GM21619 (cell line): ENCODE data around the gene TTBK2.
"Not testable (repeated sequence)": the region's sequence is repeated elsewhere in the genome, so short reads cannot be mapped to it uniquely, and the experiment has no call there.

Source experiments
- ATAC-seq: cut with Tn5 transposase; IDR thresholded peaks from one replicate; pipeline ENCODE4 v1.9.1; 2021; ENCODE audit not compliant: unreplicated experiment

The TTBK2 gene

GRCh38 chr15:42911058-42911592 is 9.5 kb downstream of the TTBK2 start:
- no peak for ATAC-seq

GRCh38 chr15:42908538-42908937 is 12.0 kb downstream of the TTBK2 start:
- no peak for ATAC-seq

DNA sequence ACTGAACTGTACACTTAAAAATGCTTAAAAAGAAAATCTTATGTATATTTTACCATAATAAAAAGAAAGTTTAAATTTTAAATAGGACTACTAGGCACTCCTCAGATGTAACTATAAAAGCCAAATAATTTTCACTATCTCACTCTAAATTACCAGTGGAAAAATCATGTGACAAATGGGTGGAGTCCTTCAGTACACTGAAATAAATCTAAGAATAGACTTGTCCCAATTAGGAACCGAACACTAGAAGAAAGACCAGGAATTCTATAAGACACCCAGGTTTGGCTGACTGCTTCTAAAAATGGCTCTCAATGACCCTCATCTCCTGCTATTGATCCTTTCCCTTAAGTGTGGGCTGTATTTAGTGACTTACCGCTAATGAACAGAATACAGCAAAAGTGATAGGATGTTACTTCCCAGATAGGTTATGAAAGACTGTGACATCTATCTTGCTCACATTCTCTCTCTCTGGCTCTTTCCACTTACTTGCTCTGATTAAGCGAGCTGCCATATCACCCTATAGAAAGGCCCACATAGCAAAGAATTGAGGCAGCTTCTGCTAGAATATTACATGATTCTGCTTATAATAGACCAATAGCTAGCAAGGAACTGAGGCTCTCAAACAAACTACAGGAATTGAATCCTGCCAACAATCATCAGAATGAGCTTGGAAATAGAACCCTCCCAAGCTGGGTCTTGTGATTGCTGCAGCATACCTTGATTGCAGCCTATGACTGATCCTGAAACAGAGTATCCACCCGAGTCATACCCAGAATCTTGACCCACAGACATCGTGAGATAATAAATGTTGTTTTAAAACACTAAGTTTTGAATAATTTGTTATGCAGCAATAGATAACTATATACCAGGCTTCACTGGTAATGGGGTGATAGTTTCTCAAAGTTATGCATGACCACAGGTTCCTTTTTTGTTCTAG is 16.9 kb downstream of the TTBK2 start:
- no peak for ATAC-seq

DNA sequence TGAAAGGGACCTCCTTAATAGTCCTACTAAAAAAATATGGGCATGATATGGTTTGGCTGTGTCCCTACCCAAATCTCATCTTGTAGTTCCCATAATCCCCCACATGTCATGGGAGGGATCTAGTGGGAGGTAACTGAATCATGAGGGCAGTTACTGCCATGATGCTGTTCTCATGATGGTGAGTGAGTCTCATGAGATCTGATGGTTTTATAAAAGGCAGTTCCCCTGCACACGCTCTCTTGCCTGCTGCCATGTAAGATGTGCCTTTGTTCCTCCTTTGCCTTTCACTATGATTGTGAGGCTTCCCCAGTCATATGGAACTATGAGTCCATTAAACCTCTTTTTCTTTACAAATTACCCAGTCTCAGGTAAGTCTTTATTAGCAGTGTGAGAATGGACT is 26.7 kb downstream of the TTBK2 start:
- ATAC-seq, result not testable (repeated sequence)

DNA sequence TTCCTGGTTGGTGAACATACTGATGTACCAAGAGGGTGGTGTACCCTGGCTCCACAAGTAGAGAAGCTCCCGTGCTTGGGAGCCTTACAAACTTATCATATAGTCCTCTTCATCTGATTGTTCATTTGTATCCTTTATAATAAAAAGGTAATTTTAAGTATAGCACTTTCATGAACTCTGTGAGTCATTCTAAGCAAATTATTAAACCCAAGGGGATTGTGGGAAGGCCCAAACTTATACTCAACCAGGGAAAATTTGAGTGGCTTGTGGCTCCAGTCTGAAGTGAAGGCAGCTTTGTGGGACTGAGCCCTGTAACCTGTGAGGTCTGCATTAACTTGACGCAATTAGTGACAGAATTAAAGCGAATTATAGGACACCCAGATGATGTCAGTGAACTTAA is 29.0 kb downstream of the TTBK2 start:
- no peak for ATAC-seq

DNA sequence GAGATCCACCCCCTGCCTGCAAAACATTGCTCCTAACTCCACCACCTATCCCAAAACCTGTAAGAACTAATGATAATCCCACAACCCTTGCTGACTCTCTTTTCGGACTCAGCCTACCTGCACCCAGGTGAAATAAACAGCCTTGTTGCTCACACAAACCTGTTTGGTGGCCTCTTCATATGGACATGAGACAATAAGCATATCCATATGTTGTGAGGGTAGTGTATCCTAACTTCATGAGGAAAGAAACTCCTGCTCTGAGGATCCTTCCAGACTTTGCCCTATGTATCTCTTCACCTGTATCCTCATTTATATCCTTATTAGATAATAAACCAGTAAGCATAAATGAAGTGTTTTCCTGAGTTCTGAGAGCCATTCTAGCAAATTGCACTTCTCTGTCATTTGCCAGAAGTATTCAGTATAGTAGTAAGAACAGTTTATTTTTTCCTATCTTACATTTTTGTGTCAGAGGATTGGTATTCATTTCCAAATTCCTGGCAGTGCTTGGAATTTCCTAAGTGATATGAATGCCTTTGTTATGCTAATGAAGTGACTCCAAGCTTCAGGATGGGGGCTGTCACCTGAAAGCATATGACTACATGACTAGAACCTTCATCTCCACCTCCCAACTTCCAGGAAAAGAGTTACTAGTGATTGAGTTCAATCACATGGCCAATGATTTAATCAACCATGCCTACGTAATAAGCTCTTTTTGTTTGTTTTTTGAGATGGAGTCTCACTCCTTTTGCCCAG is 30.2 kb downstream of the TTBK2 start:
- ATAC-seq, result no peak

DNA sequence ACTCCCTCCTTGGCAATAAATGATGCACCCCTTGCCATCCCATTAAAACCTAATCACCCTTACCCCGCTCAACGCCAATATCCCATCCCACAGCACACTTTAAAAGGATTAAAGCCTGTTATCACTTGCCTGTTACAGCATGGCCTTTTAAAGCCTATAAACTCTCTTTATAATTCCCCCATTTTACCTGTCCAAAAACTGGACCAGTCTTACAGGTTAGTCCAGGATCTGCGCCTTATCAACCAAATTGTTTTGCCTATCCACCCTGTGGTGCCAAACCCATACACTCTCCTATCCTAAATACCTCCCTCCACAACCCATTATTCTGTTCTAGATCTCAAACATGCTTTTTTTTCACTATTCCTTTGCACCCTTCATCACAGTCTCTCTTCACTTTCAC is 33.2 kb downstream of the TTBK2 start:
- not testable (repeated sequence) for ATAC-seq

DNA sequence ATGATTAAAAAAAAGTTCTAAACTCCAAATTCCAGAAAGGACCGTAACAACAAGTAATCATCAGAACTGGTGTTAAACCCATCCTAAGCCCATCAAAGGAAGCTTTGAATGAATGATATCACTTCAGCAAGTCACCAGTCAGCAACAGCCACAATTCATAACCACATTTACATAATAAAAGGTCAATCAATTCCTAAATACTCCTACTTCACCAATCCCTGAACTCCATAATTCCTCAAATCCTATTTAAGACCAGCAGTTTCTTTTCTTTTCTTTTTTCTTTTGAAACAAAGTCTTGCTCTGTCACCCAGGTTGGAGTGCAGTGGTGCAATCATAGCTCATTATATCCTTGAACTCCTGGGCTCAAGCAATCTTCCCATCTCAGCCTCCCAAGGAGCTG is 40.5 kb downstream of the TTBK2 start:
- no peak for ATAC-seq

GRCh38 chr15:42879443-42879842 is 41.1 kb downstream of the TTBK2 start:
- no peak for ATAC-seq

- no peak for ATAC-seq
These were observed 44.4 kb downstream of the TTBK2 start for GRCh38 chr15:42876224-42876623.

GRCh38 chr15:42868683-42869082 is 51.9 kb downstream of the TTBK2 start:
- no peak for ATAC-seq

- no peak for ATAC-seq
These were observed 56.9 kb downstream of the TTBK2 start for GRCh38 chr15:42863572-42864239.

GRCh38 chr15:42858999-42859789 is 61.4 kb downstream of the TTBK2 start:
- ATAC-seq, result no peak

GRCh38 chr15:42858540-42858939 is 62.0 kb downstream of the TTBK2 start:
- ATAC-seq, result no peak

DNA sequence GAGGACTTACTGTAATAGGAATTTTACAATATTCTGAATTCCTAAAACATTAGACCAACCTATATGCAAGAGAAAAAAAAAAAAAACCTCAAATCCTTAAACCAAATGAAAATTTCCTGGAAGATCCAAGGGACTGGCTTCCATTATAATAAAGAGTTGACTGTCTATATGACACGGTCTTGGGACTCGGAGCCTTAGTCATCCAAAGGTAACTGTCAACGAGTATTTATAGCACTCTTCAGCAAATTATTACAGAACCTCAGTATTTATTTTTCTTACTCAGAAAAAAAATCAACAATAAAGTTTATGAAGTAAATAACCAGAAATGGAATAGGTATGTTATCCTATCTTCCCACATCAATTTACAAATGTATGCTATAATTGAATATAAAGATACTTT is 66.0 kb downstream of the TTBK2 start:
- no peak for ATAC-seq

DNA sequence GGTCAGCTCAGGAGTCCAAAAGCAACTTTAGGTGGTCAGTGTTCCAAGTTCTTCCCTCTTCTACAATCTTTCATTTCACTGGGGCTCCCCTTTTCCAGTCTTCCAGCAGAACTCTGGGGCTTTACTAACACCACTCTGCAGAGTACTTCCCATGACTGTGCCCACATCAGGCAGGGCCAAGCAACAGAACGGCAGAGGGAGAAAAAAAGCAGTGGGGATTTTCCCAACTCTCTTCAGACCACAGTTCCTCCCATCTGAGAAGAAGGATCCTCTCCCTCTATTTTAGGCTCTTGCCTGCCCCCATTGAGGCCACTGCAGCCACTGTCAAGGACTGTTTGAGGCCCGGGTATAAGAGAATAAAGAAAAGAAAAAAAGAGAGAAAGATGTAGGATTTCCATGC is 70.7 kb downstream of the TTBK2 start:
- ATAC-seq, result no peak

DNA sequence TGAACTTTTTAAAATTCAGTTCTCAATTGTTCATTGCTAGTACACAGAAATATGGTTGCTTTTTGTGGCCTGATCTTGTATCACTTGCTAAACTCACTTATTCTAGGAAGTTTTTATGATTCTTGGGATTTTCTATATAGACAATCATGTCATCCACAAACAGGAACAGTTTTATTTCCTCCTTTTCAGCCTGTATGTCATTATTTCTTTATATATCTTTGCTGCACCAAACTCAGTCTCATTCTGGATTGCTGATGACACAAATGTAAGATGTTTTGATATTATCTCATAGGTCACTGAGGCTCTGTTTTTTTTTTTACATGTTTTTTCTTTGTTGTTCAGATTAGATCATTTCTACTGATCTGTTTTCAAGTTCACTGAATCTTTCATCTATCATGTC is 71.7 kb downstream of the TTBK2 start:
- ATAC-seq, result no peak

- ATAC-seq, result no peak
These were observed 73.9 kb downstream of the TTBK2 start for GRCh38 chr15:42846647-42847046.

DNA sequence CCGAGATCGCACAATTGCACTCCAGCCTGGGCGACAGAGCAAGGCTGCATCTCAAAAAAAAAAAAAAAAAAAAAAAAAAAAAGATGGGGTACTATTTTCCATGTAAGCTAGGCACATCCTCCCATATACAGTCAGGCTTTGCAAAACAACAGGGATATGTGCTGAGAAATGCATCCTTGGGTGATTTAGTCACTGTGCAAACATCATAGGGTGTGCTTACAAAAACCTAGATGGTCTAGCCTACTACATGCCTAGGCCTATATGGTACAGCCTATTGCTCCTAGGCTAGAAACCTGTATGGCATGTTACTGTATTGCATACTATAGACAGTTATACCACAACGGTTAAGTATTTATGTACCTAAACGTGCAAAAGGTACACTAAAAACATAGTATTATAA is 75.0 kb downstream of the TTBK2 start:
- no peak for ATAC-seq

- no peak for ATAC-seq
These were observed 76.9 kb downstream of the TTBK2 start for GRCh38 chr15:42843699-42844098.

DNA sequence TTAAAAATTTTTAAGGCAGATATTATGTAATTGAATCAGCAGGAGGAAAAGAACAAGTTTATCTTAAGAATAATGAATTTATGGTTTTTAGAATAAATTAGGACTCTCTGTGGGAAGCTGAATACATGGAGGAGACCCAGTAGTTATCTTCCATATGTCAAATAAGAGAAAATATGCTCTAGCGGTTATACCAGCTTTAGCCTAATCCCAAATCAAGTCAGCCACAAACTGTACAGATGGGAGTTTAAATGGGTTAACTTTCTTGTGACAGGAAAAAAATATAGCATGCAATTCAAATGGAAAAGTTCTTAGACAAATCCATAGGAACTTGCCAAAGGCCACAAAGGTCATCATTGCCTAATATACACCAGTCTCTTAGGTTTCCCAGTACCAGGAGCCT is 84.3 kb downstream of the TTBK2 start:
- ATAC-seq, result no peak
